HG03135 (cell line): ENCODE measurements around the gene PLCXD3.

ENCODE experiments used
- ATAC-seq: cut with Tn5 transposase; IDR thresholded peaks from one replicate; pipeline ENCODE4 v1.9.1; 2021; ENCODE audit warnings: mild to moderate bottlenecking, moderate library complexity; ENCODE audit not compliant: unreplicated experiment

Gene PLCXD3

GRCh38 chr5:41510176-41510831 is at the start of gene PLCXD3:
TSS of gene PLCXD3 (minus strand) at chr5:41510601. CDS start at chr5:41510526, 75 bp downstream.
- no peak for ATAC-seq

GRCh38 chr5:41559184-41559583 is 48.8 kb upstream of the PLCXD3 start:
- ATAC-seq = no peak

- no peak for ATAC-seq
Observed at GRCh38 chr5:41558295-41558694, 47.9 kb upstream of the PLCXD3 start.

- ATAC-seq = no peak
Observed at GRCh38 chr5:41547991-41548390, 37.6 kb upstream of the PLCXD3 start.

DNA sequence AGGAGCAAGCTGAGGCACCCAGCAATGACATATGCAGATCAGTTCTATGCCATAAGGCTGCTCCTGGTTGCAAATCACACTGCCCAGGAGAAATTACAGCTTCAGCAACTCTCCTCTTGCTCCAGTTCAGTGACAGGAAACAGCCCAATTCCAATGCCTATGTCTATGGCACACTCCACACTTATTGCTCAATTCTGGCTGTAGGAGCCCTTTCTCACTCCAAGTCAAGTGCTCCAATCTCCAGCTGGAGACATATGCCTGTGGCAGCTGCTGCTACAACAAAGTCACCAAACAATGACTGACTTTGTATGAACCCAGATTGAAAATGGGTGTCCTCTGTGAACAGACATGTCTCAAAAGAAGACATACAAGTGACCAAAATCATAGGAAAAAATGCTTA is 31.8 kb upstream of the PLCXD3 start:
- ATAC-seq = no peak

- ATAC-seq = no peak
Observed at GRCh38 chr5:41539454-41539853, 29.1 kb upstream of the PLCXD3 start.

DNA sequence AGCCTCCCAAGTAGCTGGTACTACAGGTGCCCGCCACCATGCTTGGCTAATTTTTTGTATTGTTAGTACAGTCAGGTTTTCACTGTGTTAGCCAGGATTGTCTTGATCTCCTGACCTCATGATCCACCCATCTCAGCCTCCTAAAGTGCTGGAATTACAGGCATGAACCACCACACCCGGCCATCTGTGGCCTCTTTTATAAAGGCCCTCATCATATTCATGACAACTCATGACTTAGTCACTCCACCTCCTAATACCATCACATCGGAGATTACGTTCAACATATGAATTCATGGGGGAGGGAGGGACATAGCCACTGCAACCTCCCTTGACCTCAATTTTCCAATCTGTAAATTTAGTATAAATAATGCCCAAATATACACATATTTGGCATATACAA is 27.2 kb upstream of the PLCXD3 start:
- no peak for ATAC-seq

- no peak for ATAC-seq
Observed at GRCh38 chr5:41532485-41532884, 22.1 kb upstream of the PLCXD3 start.

- ATAC-seq = no peak
Observed at GRCh38 chr5:41527201-41527779, 16.9 kb upstream of the PLCXD3 start.

DNA sequence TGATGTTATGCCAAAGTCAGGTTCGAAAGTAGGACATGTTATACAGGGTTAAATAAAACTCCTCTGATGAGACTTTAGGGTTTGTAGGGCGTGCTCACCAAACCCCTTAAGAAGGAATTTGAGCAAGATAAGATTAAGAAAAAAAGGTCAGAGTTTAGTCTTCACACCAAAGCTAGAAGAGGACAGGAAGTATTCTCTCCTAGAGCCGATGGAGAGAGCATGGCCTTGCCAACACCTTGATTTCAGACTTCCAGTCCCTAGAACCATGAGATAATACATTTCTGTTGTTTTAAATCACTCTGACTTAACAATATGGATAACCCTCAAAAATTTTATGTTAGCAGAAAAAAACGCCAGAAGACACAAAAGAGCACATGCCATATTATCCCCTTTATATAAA is 16.3 kb upstream of the PLCXD3 start:
- ATAC-seq = no peak

DNA sequence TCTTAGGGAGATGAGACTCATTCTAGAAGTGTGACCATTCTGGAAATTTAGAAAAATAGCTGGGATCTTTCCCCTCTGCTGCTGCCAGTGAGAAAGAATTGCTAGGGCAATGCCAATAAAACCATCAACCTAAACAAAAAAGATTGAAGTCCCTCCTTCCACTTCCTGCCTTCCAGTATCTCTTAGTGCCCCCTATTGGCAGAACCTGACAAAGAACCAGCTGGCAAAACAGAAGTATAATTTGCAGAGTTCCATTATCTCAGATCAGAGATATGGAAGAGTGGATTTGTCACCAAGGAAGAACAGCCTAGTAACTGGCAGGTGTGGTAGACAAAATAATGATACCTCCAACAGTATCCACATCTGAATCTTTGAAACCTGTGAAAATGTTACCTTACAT is 13.8 kb upstream of the PLCXD3 start:
- no peak for ATAC-seq

- ATAC-seq = no peak
Observed at GRCh38 chr5:41522193-41522786, 11.9 kb upstream of the PLCXD3 start.

GRCh38 chr5:41519801-41520200 is 9.4 kb upstream of the PLCXD3 start:
- no peak for ATAC-seq

- ATAC-seq = no peak
Observed at GRCh38 chr5:41517909-41518308, 7.5 kb upstream of the PLCXD3 start.

DNA sequence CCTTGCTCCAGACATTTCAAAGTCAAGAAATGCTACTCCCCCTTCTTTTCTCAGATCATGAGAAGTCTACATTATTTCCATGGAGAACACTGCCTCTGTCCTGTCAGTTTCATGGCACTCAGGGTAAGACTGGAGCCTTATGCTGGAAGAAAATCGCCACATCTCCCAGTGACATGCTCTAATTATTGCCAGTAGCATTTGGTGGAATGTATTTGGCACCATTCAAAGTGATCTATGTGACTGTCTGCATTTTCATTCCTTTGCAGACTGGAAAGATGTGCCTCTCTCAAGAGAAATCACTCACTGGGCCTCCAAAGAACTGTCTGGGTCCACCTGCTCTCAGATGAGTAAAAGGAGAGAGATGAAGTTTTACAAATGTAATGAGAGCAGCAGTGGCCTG is 840 bp upstream of the PLCXD3 start:
- no peak for ATAC-seq

GRCh38 chr5:41509399-41510175 is 814 bp downstream of the PLCXD3 start:
- ATAC-seq = no peak

- ATAC-seq = no peak
Observed at GRCh38 chr5:41508696-41509398, 1.6 kb downstream of the PLCXD3 start.

DNA sequence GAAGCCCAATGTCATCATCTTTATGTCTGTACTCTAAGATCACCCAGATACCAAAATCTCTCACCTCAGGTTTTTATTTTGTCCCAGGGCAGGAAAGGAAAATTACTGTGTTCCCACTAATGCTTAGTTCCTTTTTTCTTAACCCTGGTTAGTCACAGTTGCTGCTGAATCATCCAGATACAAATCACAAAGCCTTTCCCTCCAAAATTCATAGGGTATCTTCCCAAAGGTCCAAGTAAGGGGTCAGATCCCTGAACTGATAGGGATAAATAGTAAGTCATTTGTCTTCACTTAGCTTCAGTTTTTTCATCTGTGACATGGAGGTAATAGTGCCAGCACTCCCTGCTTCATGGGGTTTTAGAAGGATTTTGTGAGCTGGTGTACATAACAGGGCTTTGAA is 2.2 kb downstream of the PLCXD3 start:
- ATAC-seq = no peak

DNA sequence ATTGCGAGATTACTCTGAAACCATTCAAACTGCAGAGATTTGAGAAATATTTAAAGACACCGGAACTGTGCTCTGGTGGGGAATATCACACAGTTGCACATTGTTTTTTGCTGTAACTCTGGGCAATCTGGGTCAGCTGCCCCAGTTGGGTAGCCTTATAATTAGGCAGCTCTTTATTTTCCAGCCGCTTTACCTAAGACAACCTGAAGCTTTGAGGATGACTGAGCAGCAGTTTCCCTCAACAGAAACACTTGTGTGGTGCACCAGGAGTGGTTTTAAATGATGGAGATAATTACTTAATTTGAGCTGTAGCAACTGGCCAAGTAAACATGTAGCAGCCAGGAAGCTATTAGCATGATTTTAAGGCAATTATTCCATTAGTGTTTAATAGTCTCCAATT is 2.9 kb downstream of the PLCXD3 start:
- ATAC-seq = no peak

- no peak for ATAC-seq
Observed at GRCh38 chr5:41503860-41504259, 6.5 kb downstream of the PLCXD3 start.

GRCh38 chr5:41503310-41503709 is 7.1 kb downstream of the PLCXD3 start:
- no peak for ATAC-seq
